Stimulated activated naive B cell treated with anti-CD40 and anti-IgM and Interleukin-4, amounts not matched to agents 10 μg/mL and 1 μg/mL and 100 μg/mL, for 72 hours (primary cell): ENCODE data around the gene SLC24A3.

Source experiments
- ATAC-seq, 2 donors: fragments of 150-1000 bp; cut with Tn5 transposase; replicated peaks; 2 replicates each; pipeline ENCODE4 v1.10.0; 2021; ENCODE audit warnings: moderate library complexity in 1 of 2
- DNase-seq: peaks from one replicate; pipeline ENCODE4 v3.0.0; 2021
- H3K27ac Mint-ChIP-seq: one replicate; pipeline ENCODE4 v1.8.0; 2022; ENCODE audit warnings: mild to moderate bottlenecking, mixed read lengths
- H3K27me3 Mint-ChIP-seq, 2 donors: one replicate each; pipeline ENCODE4 v1.8.0; 2022; ENCODE audit warnings: mixed read lengths in 2 of 2
- H3K36me3 Mint-ChIP-seq, 2 donors: one replicate each; pipeline ENCODE4 v1.8.0; 2022; ENCODE audit warnings: mixed read lengths in 2 of 2, mild to moderate bottlenecking in 1 of 2
- H3K4me1 Mint-ChIP-seq, 2 donors: one replicate each; pipeline ENCODE4 v1.8.0; 2022; ENCODE audit warnings: mixed read lengths in 2 of 2, mild to moderate bottlenecking in 1 of 2
- H3K4me3 Mint-ChIP-seq, 2 donors: one replicate each; pipeline ENCODE4 v1.8.0; 2022; ENCODE audit warnings: mild to moderate bottlenecking in 2 of 2, mixed read lengths in 2 of 2, moderate library complexity in 1 of 2
- H3K9me3 Mint-ChIP-seq, 2 donors: one replicate each; pipeline ENCODE4 v1.8.0; 2022; ENCODE audit warnings: mixed read lengths in 2 of 2, mild to moderate bottlenecking in 1 of 2

The SLC24A3 gene

GRCh38 chr20:19729672-19730071 lies 517.2 kb downstream of the SLC24A3 start:
- no peaks in the 10 kb centered on the region for H3K27me3 Mint-ChIP-seq
- DNase-seq (no peak), ATAC-seq (no peak)
- no peaks in the 10 kb centered on the region for H3K36me3 Mint-ChIP-seq
- H3K27ac Mint-ChIP-seq = no peak overlapping the region
- H3K4me1 Mint-ChIP-seq = peaks cover 18 to 47% of the 10 kb centered on the region in 2 donors
- no peak overlapping the region for H3K4me3 Mint-ChIP-seq
- H3K9me3 Mint-ChIP-seq = peaks cover 0 to 4% of the 10 kb centered on the region in 2 donors

- no peak overlapping the region for H3K27ac Mint-ChIP-seq
Observed at GRCh38 chr20:19730706-19731105, 518.3 kb downstream of the SLC24A3 start.

GRCh38 chr20:19734811-19735210 lies 522.4 kb downstream of the SLC24A3 start:
- no peak overlapping the region for H3K4me3 Mint-ChIP-seq
- no peak overlapping the region for H3K27ac Mint-ChIP-seq
- DNase-seq (no peak), ATAC-seq (no peak)
- H3K36me3 Mint-ChIP-seq = no peaks in the 10 kb centered on the region
- H3K4me1 Mint-ChIP-seq = peaks cover 21 to 35% of the 10 kb centered on the region in 2 donors
- H3K27me3 Mint-ChIP-seq = peaks cover 0 to under 1% of the 10 kb centered on the region in 2 donors
- peaks cover 0 to under 1% of the 10 kb centered on the region in 2 donors for H3K9me3 Mint-ChIP-seq

More at GRCh38 chr20:19730706-19731105, 518.3 kb downstream of the SLC24A3 start:
- H3K4me1 Mint-ChIP-seq = peaks cover 27 to 57% of the 10 kb centered on the region in 2 donors
- no peaks in the 10 kb centered on the region for H3K36me3 Mint-ChIP-seq
- DNase-seq (no peak), ATAC-seq (no peak)
- peaks cover 0 to 4% of the 10 kb centered on the region in 2 donors for H3K9me3 Mint-ChIP-seq
- H3K4me3 Mint-ChIP-seq = no peak overlapping the region
- H3K27me3 Mint-ChIP-seq = no peaks in the 10 kb centered on the region

- peak; percentile 61 for DNase-seq
- peaks cover 0 to 5% of the 10 kb centered on the region in 2 donors for H3K27me3 Mint-ChIP-seq
- H3K4me1 Mint-ChIP-seq = peaks cover 20 to 33% of the 10 kb centered on the region in 2 donors
- ATAC-seq = peak; percentile 89 to 91
- peak overlapping the region; percentile 51 for H3K27ac Mint-ChIP-seq
- H3K4me3 Mint-ChIP-seq = peak overlapping the region in 1 of 2 donors; percentile 24
- no peaks in the 10 kb centered on the region for H3K9me3 Mint-ChIP-seq
- H3K36me3 Mint-ChIP-seq = no peaks in the 10 kb centered on the region
Observed at GRCh38 chr20:19735446-19735845, 523.0 kb downstream of the SLC24A3 start.

- Mint-ChIP-seq H3K27me3 (peaks cover 12 to 20% of the 10 kb centered on the region in 2 donors), H3K4me3 (no peak overlapping the region)
- peak; percentile 13 for DNase-seq
Observed at GRCh38 chr20:19737025-19737424, 524.6 kb downstream of the SLC24A3 start.

GRCh38 chr20:19738951-19739350 lies 526.5 kb downstream of the SLC24A3 start:
- Mint-ChIP-seq H3K4me1 (peaks cover 20 to 33% of the 10 kb centered on the region in 2 donors), H3K27ac (no peak overlapping the region), H3K4me3 (no peak overlapping the region), H3K27me3 (peaks cover 24 to 34% of the 10 kb centered on the region in 2 donors), H3K9me3 (no peaks in the 10 kb centered on the region), H3K36me3 (no peaks in the 10 kb centered on the region)
- ATAC-seq (no peak), DNase-seq (no peak)

More at GRCh38 chr20:19737025-19737424, 524.6 kb downstream of the SLC24A3 start:
- H3K27ac Mint-ChIP-seq = peak overlapping the region; percentile 56
- no peaks in the 10 kb centered on the region for H3K36me3 Mint-ChIP-seq
- H3K9me3 Mint-ChIP-seq = no peaks in the 10 kb centered on the region
- peaks cover 20 to 33% of the 10 kb centered on the region in 2 donors for H3K4me1 Mint-ChIP-seq
- ATAC-seq = peak; percentile 91 to 93

GRCh38 chr20:19739351-19739750 lies 526.9 kb downstream of the SLC24A3 start:
- Mint-ChIP-seq H3K4me1 (peaks cover 20 to 30% of the 10 kb centered on the region in 2 donors), H3K27ac (no peak overlapping the region), H3K36me3 (no peaks in the 10 kb centered on the region), H3K9me3 (no peaks in the 10 kb centered on the region), H3K4me3 (no peak overlapping the region), H3K27me3 (peaks cover 25 to 34% of the 10 kb centered on the region in 2 donors)
- DNase-seq (no peak), ATAC-seq (no peak)

GRCh38 chr20:19740512-19740911 lies 528.1 kb downstream of the SLC24A3 start:
- peaks cover 13 to 18% of the 10 kb centered on the region in 2 donors for H3K4me1 Mint-ChIP-seq
- no peaks in the 10 kb centered on the region for H3K36me3 Mint-ChIP-seq
- DNase-seq (no peak), ATAC-seq (no peak)
- no peak overlapping the region for H3K4me3 Mint-ChIP-seq
- peaks cover 3 to 4% of the 10 kb centered on the region in 2 donors for H3K9me3 Mint-ChIP-seq
- no peak overlapping the region for H3K27ac Mint-ChIP-seq
- peaks cover 25 to 40% of the 10 kb centered on the region in 2 donors for H3K27me3 Mint-ChIP-seq

- DNase-seq (no peak), ATAC-seq (no peak)
- H3K4me3 Mint-ChIP-seq = no peak overlapping the region
- peaks cover 25 to 40% of the 10 kb centered on the region in 2 donors for H3K27me3 Mint-ChIP-seq
- peaks cover 3 to 4% of the 10 kb centered on the region in 2 donors for H3K9me3 Mint-ChIP-seq
- H3K4me1 Mint-ChIP-seq = peaks cover 6 to 7% of the 10 kb centered on the region in 2 donors
- no peak overlapping the region for H3K27ac Mint-ChIP-seq
- H3K36me3 Mint-ChIP-seq = no peaks in the 10 kb centered on the region
Observed at GRCh38 chr20:19741924-19742323, 529.5 kb downstream of the SLC24A3 start.

- no peaks in the 10 kb centered on the region for H3K36me3 Mint-ChIP-seq
- DNase-seq (no peak), ATAC-seq (no peak)
- no peak overlapping the region for H3K27ac Mint-ChIP-seq
- H3K27me3 Mint-ChIP-seq = peaks cover 25 to 40% of the 10 kb centered on the region in 2 donors
- no peak overlapping the region for H3K4me3 Mint-ChIP-seq
- H3K9me3 Mint-ChIP-seq = peaks cover 3 to 4% of the 10 kb centered on the region in 2 donors
- no peaks in the 10 kb centered on the region for H3K4me1 Mint-ChIP-seq
Observed at GRCh38 chr20:19742974-19743639, 530.7 kb downstream of the SLC24A3 start.

- no peak for DNase-seq
- ATAC-seq = no peak
- Mint-ChIP-seq H3K36me3 (no peaks in the 10 kb centered on the region), H3K9me3 (peaks cover 3 to 4% of the 10 kb centered on the region in 2 donors), H3K4me3 (no peak overlapping the region), H3K4me1 (no peaks in the 10 kb centered on the region), H3K27me3 (peaks cover 25 to 43% of the 10 kb centered on the region in 2 donors), H3K27ac (no peak overlapping the region)
Observed at GRCh38 chr20:19743640-19743995, 531.2 kb downstream of the SLC24A3 start.

GRCh38 chr20:19745106-19745505 lies 532.7 kb downstream of the SLC24A3 start:
- Mint-ChIP-seq H3K4me3 (no peak overlapping the region), H3K27me3 (peaks cover 25 to 42% of the 10 kb centered on the region in 2 donors), H3K27ac (no peak overlapping the region), H3K9me3 (peaks cover 3 to 4% of the 10 kb centered on the region in 2 donors), H3K36me3 (no peaks in the 10 kb centered on the region), H3K4me1 (peaks cover 0 to under 1% of the 10 kb centered on the region in 2 donors)
- DNase-seq (no peak), ATAC-seq (no peak)

- ATAC-seq (no peak), DNase-seq (no peak)
- Mint-ChIP-seq H3K4me3 (no peak overlapping the region), H3K9me3 (peaks cover 3 to 4% of the 10 kb centered on the region in 2 donors), H3K4me1 (peaks cover under 1 to 6% of the 10 kb centered on the region in 2 donors), H3K36me3 (no peaks in the 10 kb centered on the region), H3K27me3 (peaks cover 25 to 40% of the 10 kb centered on the region in 2 donors), H3K27ac (no peak overlapping the region)
Observed at GRCh38 chr20:19745584-19745983, 533.1 kb downstream of the SLC24A3 start.

GRCh38 chr20:19746396-19746795 lies 534.0 kb downstream of the SLC24A3 start:
- ATAC-seq (no peak), DNase-seq (no peak)
- H3K4me1 Mint-ChIP-seq = peaks cover 9 to 14% of the 10 kb centered on the region in 2 donors
- H3K4me3 Mint-ChIP-seq = no peak overlapping the region
- peaks cover 19 to 33% of the 10 kb centered on the region in 2 donors for H3K27me3 Mint-ChIP-seq
- peaks cover 3 to 4% of the 10 kb centered on the region in 2 donors for H3K9me3 Mint-ChIP-seq
- H3K36me3 Mint-ChIP-seq = no peaks in the 10 kb centered on the region
- H3K27ac Mint-ChIP-seq = no peak overlapping the region

- peaks cover 13 to 35% of the 10 kb centered on the region in 2 donors for H3K27me3 Mint-ChIP-seq
- ATAC-seq (no peak), DNase-seq (no peak)
- H3K27ac Mint-ChIP-seq = no peak overlapping the region
- peaks cover 3 to 4% of the 10 kb centered on the region in 2 donors for H3K9me3 Mint-ChIP-seq
- no peak overlapping the region for H3K4me3 Mint-ChIP-seq
- H3K36me3 Mint-ChIP-seq = no peaks in the 10 kb centered on the region
- H3K4me1 Mint-ChIP-seq = peaks cover 15 to 21% of the 10 kb centered on the region in 2 donors
Observed at GRCh38 chr20:19747903-19748302, 535.5 kb downstream of the SLC24A3 start.
